HepG2 (cell line): ENCODE results near the gene RARA. TPM values are rescaled to one million over a fixed set of nuclear protein-coding genes. Genes with fewer than 3 reads are reported as not detected.

Source experiments
- CAMTA2 ChIP-seq: sonication (generic); formaldehyde crosslinking; IDR thresholded peaks from 2 replicates; pipeline ENCODE4 v1.4.0; 2020; ENCODE audit warnings: mild to moderate bottlenecking, missing genetic modification reagents, borderline replicate concordance
- CC2D1A ChIP-seq: sonication (generic); formaldehyde crosslinking; IDR thresholded peaks from 2 replicates; pipeline ENCODE4 v1.8.1; 2023; ENCODE audit warnings: mild to moderate bottlenecking, missing genetic modification reagents
- FOSL2 ChIP-seq: sonication (generic); formaldehyde crosslinking; IDR thresholded peaks from 2 replicates; pipeline ENCODE4 v1.4.0; 2020; ENCODE audit warnings: missing genetic modification reagents
- HNRNPLL ChIP-seq: fragments of 200-400 bp; formaldehyde crosslinking; IDR thresholded peaks from 2 replicates; pipeline ENCODE4 v1.6.1; 2017; ENCODE audit warnings: mild to moderate bottlenecking, low read depth, low read length; ENCODE audit not compliant: poor library complexity, severe bottlenecking
- KLF16 ChIP-seq, 2 experiments: sonication (generic) in 1 of 2; formaldehyde crosslinking in 1 of 2; IDR thresholded peaks; 2 replicates each; pipeline versions ENCODE4 v1.6.1 to v1.8.0; 2016 to 2023; ENCODE audit warnings: missing genetic modification reagents in 2 of 2, missing compliant biosample characterization in 1 of 2
- MNT ChIP-seq: fragments of 450-650 bp; IDR thresholded peaks from 2 replicates; pipeline ENCODE4 v1.6.1; 2016
- MTA1 ChIP-seq: sonication (generic); formaldehyde crosslinking; IDR thresholded peaks from 2 replicates; pipeline ENCODE4 v1.4.0; 2020; ENCODE audit warnings: missing genetic modification reagents, mild to moderate bottlenecking, borderline replicate concordance
- NKX3-1 ChIP-seq: sonication (generic); formaldehyde crosslinking; IDR thresholded peaks from 2 replicates; pipeline ENCODE4 v1.5.0; 2020; ENCODE audit warnings: missing genetic modification reagents
- PHF5A ChIP-seq: IDR thresholded peaks from one replicate; pipeline ENCODE4 v1.6.1; 2018; ENCODE audit warnings: low read depth, missing genetic modification reagents; ENCODE audit not compliant: unreplicated experiment
- SKI ChIP-seq: fragments of 450-650 bp; IDR thresholded peaks from one replicate; pipeline ENCODE4 v1.6.1; 2018; ENCODE audit warnings: mild to moderate bottlenecking; ENCODE audit not compliant: partially characterized antibody
- ZBTB38 ChIP-seq: sonication (generic); formaldehyde crosslinking; IDR thresholded peaks from 2 replicates; pipeline ENCODE4 v1.5.1; 2020; ENCODE audit warnings: mild to moderate bottlenecking, missing genetic modification reagents
- ZBTB43 ChIP-seq: sonication (generic); formaldehyde crosslinking; conservative IDR thresholded peaks from 2 replicates; pipeline ENCODE4 v1.4.0; 2020; ENCODE audit warnings: missing genetic modification reagents
- ZEB1 ChIP-seq: IDR thresholded peaks from 2 replicates; pipeline ENCODE4 v1.6.1; 2012; ENCODE audit warnings: mild to moderate bottlenecking, low read depth, inconsistent platforms; ENCODE audit not compliant: insufficient replicate concordance
- ZFP1 ChIP-seq: IDR thresholded peaks from 2 replicates; pipeline ENCODE4 v1.6.1; 2016
- ZNF10 ChIP-seq: sonication (generic); formaldehyde crosslinking; IDR thresholded peaks from 2 replicates; pipeline ENCODE4 v1.4.0; 2020; ENCODE audit warnings: mild to moderate bottlenecking, low read depth, missing genetic modification reagents, borderline replicate concordance
- ZNF34 ChIP-seq: sonication (generic); formaldehyde crosslinking; IDR thresholded peaks from 2 replicates; pipeline ENCODE4 v1.4.0; 2020; ENCODE audit warnings: mild to moderate bottlenecking, missing genetic modification reagents, borderline replicate concordance
- ZNF367 ChIP-seq: sonication (generic); formaldehyde crosslinking; IDR thresholded peaks from 2 replicates; pipeline ENCODE4 v1.4.0; 2020; ENCODE audit warnings: missing genetic modification reagents, borderline replicate concordance
- ZNF629 ChIP-seq: sonication (generic); formaldehyde crosslinking; conservative IDR thresholded peaks from 2 replicates; pipeline ENCODE4 v1.5.0; 2020; ENCODE audit warnings: missing genetic modification reagents
- ZNF7 ChIP-seq: IDR thresholded peaks from 2 replicates; pipeline ENCODE4 v1.6.1; 2016; ENCODE audit warnings: missing biosample characterization, missing genetic modification reagents
- ZNF740 ChIP-seq: sonication (generic); formaldehyde crosslinking; IDR thresholded peaks from 2 replicates; pipeline ENCODE4 v1.4.0; 2020; ENCODE audit warnings: missing genetic modification reagents
- ZNF878 ChIP-seq: sonication (generic); formaldehyde crosslinking; IDR thresholded peaks from 2 replicates; pipeline ENCODE4 v1.8.1; 2023; ENCODE audit warnings: mild to moderate bottlenecking, missing genetic modification reagents, moderate library complexity
- polyA plus RNA-seq, 8 experiments: library from polyadenylated mRNA; depleted of rRNA in 3 of 8; stranded (reverse) in 7 of 8; unstranded in 1 of 8; fragments of >200 nt; fragmentation: Illumina TruSeq in 4 of 8; extraction: Trizol in 4 of 8; gene quantifications; 2 replicates each; pipeline versions ENCODE4 v1.2.1 to v1.2.3, GENCODE V29; 2011 to 2016; ENCODE audit warnings: low read depth in 4 of 8, missing spikeins in 1 of 8, mixed read lengths in 1 of 8; ENCODE audit not compliant: insufficient read depth in 1 of 8
- total RNA-seq, 5 experiments: library from RNA; depleted of rRNA; stranded (reverse); fragments of >200 nt; fragmentation: Illumina TruSeq; extraction: Trizol; gene quantifications; 2 replicates each; pipeline ENCODE4 v1.2.3, GENCODE V29; 2016; ENCODE audit warnings: low read depth in 1 of 5
- TF ChIP-seq, protein P1 (sequence below): IDR thresholded peaks from 2 replicates; pipeline ENCODE4 v1.6.1; 2012; ENCODE audit warnings: low read depth, low read length, improper control_type of control experiment
- TF ChIP-seq, protein P2 (sequence below): sonication (generic); formaldehyde crosslinking; IDR thresholded peaks from 2 replicates; pipeline ENCODE4 v1.5.0; 2020; ENCODE audit warnings: missing genetic modification reagents, mild to moderate bottlenecking, borderline replicate concordance
- TF ChIP-seq, protein P3 (sequence below), 2 experiments: fragments of 450-650 bp in 1 of 2; sonication (generic) in 1 of 2; formaldehyde crosslinking; IDR thresholded peaks; 2 replicates each; pipeline versions ENCODE4 v1.5.0 to v1.8.0; 2020 to 2022; ENCODE audit warnings: mild to moderate bottlenecking in 1 of 2, missing genetic modification reagents in 1 of 2

Gene RARA
- total and polyA plus RNA-seq, 2 of the 13 experiments (the other 11 are each of a cell fraction or from before 2014, with no cell fraction given), result 6.4 to 8.6 TPM

GRCh38 chr17:40355123-40355803 lies 46.3 kb downstream of the RARA start (continued):
- no peak for TF ChIP-seq CC2D1A
- TF ChIP-seq, protein P1, sequence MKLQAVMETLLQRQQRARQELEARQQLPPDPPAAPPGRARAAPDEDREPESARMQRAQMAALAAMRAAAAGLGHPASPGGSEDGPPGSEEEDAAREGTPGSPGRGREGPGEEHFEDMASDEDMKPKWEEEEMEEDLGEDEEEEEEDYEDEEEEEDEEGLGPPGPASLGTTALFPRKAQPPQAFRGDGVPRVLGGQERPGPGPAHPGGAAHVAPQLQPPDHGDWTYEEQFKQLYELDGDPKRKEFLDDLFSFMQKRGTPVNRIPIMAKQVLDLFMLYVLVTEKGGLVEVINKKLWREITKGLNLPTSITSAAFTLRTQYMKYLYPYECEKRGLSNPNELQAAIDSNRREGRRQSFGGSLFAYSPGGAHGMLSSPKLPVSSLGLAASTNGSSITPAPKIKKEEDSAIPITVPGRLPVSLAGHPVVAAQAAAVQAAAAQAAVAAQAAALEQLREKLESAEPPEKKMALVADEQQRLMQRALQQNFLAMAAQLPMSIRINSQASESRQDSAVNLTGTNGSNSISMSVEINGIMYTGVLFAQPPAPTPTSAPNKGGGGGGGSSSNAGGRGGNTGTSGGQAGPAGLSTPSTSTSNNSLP, result no peak; the same call in 1 of the 2 replicates
- TF ChIP-seq MTA1 (CRISPR knock-in tag), result peak; percentile 77; the same call in 1 of the 2 replicates
- TF ChIP-seq NKX3-1 (CRISPR knock-in tag), result no peak
- no peak for TF ChIP-seq ZNF367
- peak; percentile 71 for TF ChIP-seq ZBTB38 (CRISPR knock-in tag)
- no peak for TF ChIP-seq ZFP1
- peak in 1 of 2 experiments; percentile 31; a peak in 1 of 4 replicates for TF ChIP-seq KLF16 (CRISPR knock-in tag; IDR thresholded peaks at IDR 0.05)
- no peak for TF ChIP-seq ZEB1
- no peak for TF ChIP-seq ZNF629
- no peak for TF ChIP-seq CAMTA2 (CRISPR knock-in tag)
- no peak for TF ChIP-seq ZBTB43 (CRISPR knock-in tag)
- peak; percentile 47 for TF ChIP-seq HNRNPLL
- TF ChIP-seq SKI, result no peak
- peak; percentile 94; the same call in 1 of the 2 replicates for TF ChIP-seq ZNF34 (CRISPR knock-in tag)
- TF ChIP-seq ZNF878 (CRISPR knock-in tag), result no peak
- peak; percentile 57; the same call in 1 of the 2 replicates for TF ChIP-seq ZNF740
- no peak for TF ChIP-seq ZNF7 (CRISPR knock-in tag)
- peak; percentile 48 for TF ChIP-seq PHF5A (CRISPR knock-in tag)
- TF ChIP-seq, protein P2, sequence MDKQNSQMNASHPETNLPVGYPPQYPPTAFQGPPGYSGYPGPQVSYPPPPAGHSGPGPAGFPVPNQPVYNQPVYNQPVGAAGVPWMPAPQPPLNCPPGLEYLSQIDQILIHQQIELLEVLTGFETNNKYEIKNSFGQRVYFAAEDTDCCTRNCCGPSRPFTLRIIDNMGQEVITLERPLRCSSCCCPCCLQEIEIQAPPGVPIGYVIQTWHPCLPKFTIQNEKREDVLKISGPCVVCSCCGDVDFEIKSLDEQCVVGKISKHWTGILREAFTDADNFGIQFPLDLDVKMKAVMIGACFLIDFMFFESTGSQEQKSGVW (CRISPR knock-in tag), result no peak
- TF ChIP-seq, protein P3, sequence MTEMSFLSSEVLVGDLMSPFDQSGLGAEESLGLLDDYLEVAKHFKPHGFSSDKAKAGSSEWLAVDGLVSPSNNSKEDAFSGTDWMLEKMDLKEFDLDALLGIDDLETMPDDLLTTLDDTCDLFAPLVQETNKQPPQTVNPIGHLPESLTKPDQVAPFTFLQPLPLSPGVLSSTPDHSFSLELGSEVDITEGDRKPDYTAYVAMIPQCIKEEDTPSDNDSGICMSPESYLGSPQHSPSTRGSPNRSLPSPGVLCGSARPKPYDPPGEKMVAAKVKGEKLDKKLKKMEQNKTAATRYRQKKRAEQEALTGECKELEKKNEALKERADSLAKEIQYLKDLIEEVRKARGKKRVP (CRISPR knock-in tag; IDR thresholded peaks at IDR 0.05), result no peak
- TF ChIP-seq ZNF10 (CRISPR knock-in tag), result no peak
- no peak for TF ChIP-seq MNT
- 0 out of 2 replicates have a peak, but pooled peaks have one; percentile 21 for TF ChIP-seq FOSL2 (CRISPR knock-in tag)
